SK-N-SH (cell line): ENCODE results near the gene ABHD16B. TPM values are rescaled to one million over a fixed set of nuclear protein-coding genes. Genes with fewer than 3 reads are reported as not detected.

Experiments
- CTCF ChIA-PET: fragments of 300-600, 350-600 bp; formaldehyde crosslinking; extraction: SDS; loops from one replicate; lab custom pipeline; 2021; lab: Yijun Ruan, JAX
- POLR2A ChIA-PET: fragments of 350-600 bp; sonication (Branson Sonifier 250); formaldehyde crosslinking; extraction: SDS; loops from one replicate; lab custom pipeline; 2020; ENCODE audit warnings: antibody characterized with exemption, inconsistent platforms; lab: Yijun Ruan, JAX
- DNase-seq: peaks from one replicate; pipeline ENCODE4 v3.0.0; 2012
- H2AFZ ChIP-seq: fragments of 200-600 bp; sonication (generic); 2 replicates; pipeline ENCODE4 v1.8.1; 2016; ENCODE audit warnings: antibody characterized with exemption, mild to moderate bottlenecking, low read depth
- H3F3A ChIP-seq: fragments of 200-600 bp; sonication (generic); replicated peaks from 2 replicates; pipeline ENCODE3; 2016; ENCODE audit warnings: antibody characterized with exemption, mild to moderate bottlenecking; ENCODE audit not compliant: insufficient read depth
- H3K27ac ChIP-seq, 2 experiments: fragments of 200-500 bp in 1 of 2; fragments of 200-600 bp in 1 of 2; sonication (Bioruptor generic) in 1 of 2; sonication (generic), shearing (Covaris generic) in 1 of 2; 2 replicates each; pipeline versions ENCODE4 v1.5.1 to v1.6.1; 2014 to 2016; ENCODE audit warnings: low read depth in 2 of 2, inconsistent platforms in 1 of 2, low read length in 1 of 2, mild to moderate bottlenecking in 1 of 2, mixed read lengths in 1 of 2
- H3K27me3 ChIP-seq: fragments of 200-600 bp; sonication (generic), shearing (Covaris generic); 2 replicates; pipeline ENCODE4 v1.6.1; 2016; ENCODE audit warnings: mixed run types; ENCODE audit not compliant: insufficient read depth
- H3K36me3 ChIP-seq, 2 experiments: fragments of 200-500 bp in 1 of 2; fragments of 200-600 bp in 1 of 2; sonication (Bioruptor generic) in 1 of 2; sonication (generic) in 1 of 2; replicated peaks in 1 of 2; 2 replicates each; pipeline versions ENCODE3 to v1.5.1; 2014 to 2016; ENCODE audit warnings: low read length in 1 of 2, mild to moderate bottlenecking in 1 of 2; ENCODE audit not compliant: insufficient read depth in 2 of 2, control insufficient read depth in 1 of 2
- H3K4me1 ChIP-seq, 2 experiments: fragments of 200-500 bp in 1 of 2; fragments of 200-600 bp in 1 of 2; sonication (Bioruptor generic) in 1 of 2; sonication (generic), shearing (Covaris generic) in 1 of 2; 2 replicates each; pipeline versions ENCODE4 v1.5.1 to v1.6.1; 2014 to 2016; ENCODE audit warnings: low read depth in 1 of 2, low read length in 1 of 2, mixed run types in 1 of 2; ENCODE audit not compliant: insufficient read depth in 2 of 2, control insufficient read depth in 1 of 2
- H3K4me2 ChIP-seq: fragments of 200-600 bp; sonication (generic), shearing (Covaris generic); 2 replicates; pipeline ENCODE4 v1.6.1; 2017; ENCODE audit warnings: mixed run types
- H3K4me3 ChIP-seq, 2 experiments: fragments of 200-500 bp in 1 of 2; fragments of 200-600 bp in 1 of 2; sonication (Bioruptor generic) in 1 of 2; sonication (generic), shearing (Covaris generic) in 1 of 2; 2 replicates each; pipeline versions ENCODE4 v1.5.1 to v1.8.1; 2014 to 2016; ENCODE audit warnings: low read depth in 2 of 2, inconsistent platforms in 1 of 2, low read length in 1 of 2, mild to moderate bottlenecking in 1 of 2, mixed read lengths in 1 of 2, moderate library complexity in 1 of 2
- H3K79me2 ChIP-seq: fragments of 200-600 bp; sonication (generic); 2 replicates; pipeline ENCODE4 v1.8.1; 2017; ENCODE audit warnings: mild to moderate bottlenecking; ENCODE audit not compliant: insufficient read depth
- H3K9ac ChIP-seq: fragments of 200-600 bp; sonication (generic); 2 replicates; pipeline ENCODE4 v1.6.1; 2017; ENCODE audit warnings: mixed run types
- H3K9me2 ChIP-seq: fragments of 200-600 bp; sonication (generic); 2 replicates; pipeline ENCODE4 v1.6.1; 2017; ENCODE audit warnings: mixed run types
- H3K9me3 ChIP-seq: fragments of 200-600 bp; sonication (generic); 2 replicates; pipeline ENCODE4 v1.6.1; 2017; ENCODE audit warnings: mixed run types, mild to moderate bottlenecking, moderate library complexity
- H4K20me1 ChIP-seq: fragments of 200-600 bp; sonication (generic); 2 replicates; pipeline ENCODE4 v1.6.1; 2017; ENCODE audit warnings: mild to moderate bottlenecking, mixed run types; ENCODE audit not compliant: insufficient read depth
- CHD2 ChIP-seq: fragments of 150-350 bp; IDR thresholded peaks from 2 replicates; pipeline ENCODE4 v1.6.1; 2018; ENCODE audit warnings: low read length; ENCODE audit not compliant: partially characterized antibody
- ELF1 ChIP-seq: IDR thresholded peaks from 2 replicates; pipeline ENCODE4 v1.4.0; 2012
- POLR2AphosphoS5 ChIP-seq: IDR thresholded peaks from 2 replicates; pipeline ENCODE4 v1.6.1; 2012; ENCODE audit warnings: low read depth, low read length
- RXRA ChIP-seq: IDR thresholded peaks from 2 replicates; pipeline ENCODE4 v1.4.0; 2012; ENCODE audit warnings: low read depth, mild to moderate bottlenecking, borderline replicate concordance
- SMC3 ChIP-seq: IDR thresholded peaks from 2 replicates; pipeline ENCODE4 v1.6.1; 2012; ENCODE audit warnings: low read depth, low read length, improper control_type of control experiment
- WGBS: methylation state at CpG from one replicate; pipeline ENCODE4 v1.1.6; 2017; ENCODE audit warnings: low lambda C conversion rate; 5-methylcytosine and 5-hydroxymethylcytosine counted together
- polyA plus RNA-seq, 3 experiments: library from polyadenylated mRNA; depleted of rRNA; stranded (reverse); fragments of >200 nt; gene quantifications; 2 replicates each; pipeline ENCODE4 v1.2.3, GENCODE V29; 2012
- TF ChIP-seq, protein P1 (sequence below): fragments of 150-350 bp; IDR thresholded peaks from 2 replicates; pipeline ENCODE4 v1.6.1; 2017; ENCODE audit warnings: antibody characterized with exemption, low read length, low read depth, borderline replicate concordance
- TF ChIP-seq, protein P2 (sequence below): IDR thresholded peaks from 2 replicates; pipeline ENCODE4 v1.4.0; 2012; ENCODE audit warnings: low read depth, borderline replicate concordance
- TF ChIP-seq, protein P3 (sequence below): IDR thresholded peaks from 2 replicates; pipeline ENCODE4 v1.4.0; 2012; ENCODE audit warnings: low read depth

The ABHD16B gene
- not detected in 2 replicates for polyA plus RNA-seq (2012; rRNA removed)
- not detected in 2 replicates for polyA plus RNA-seq (2012; cell fraction: cytosol; rRNA removed)
- not detected in 2 replicates for polyA plus RNA-seq (2012; cell fraction: nucleus; rRNA removed)

DNA sequence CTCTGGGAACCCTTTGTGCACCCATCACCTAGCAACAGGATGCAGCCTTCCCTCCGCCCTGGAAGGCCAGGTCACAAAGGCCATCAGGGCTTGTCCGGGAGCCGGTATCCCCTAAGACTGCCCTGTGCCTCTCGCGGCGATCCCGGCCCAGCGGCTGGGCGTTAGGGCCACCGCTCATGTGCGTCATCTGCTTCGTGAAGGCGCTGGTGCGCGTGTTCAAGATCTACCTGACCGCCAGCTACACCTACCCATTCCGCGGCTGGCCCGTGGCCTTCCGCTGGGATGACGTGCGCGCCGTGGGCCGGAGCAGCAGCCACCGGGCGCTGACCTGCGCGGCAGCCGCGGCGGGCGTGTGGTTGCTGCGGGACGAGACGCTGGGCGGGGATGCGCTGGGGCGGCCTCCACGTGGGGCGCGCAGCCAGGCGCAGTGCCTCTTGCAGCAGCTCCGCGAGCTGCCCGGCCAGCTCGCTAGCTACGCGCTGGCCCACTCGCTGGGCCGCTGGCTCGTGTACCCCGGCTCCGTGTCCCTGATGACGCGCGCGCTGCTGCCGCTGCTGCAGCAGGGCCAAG lies at the start of gene ABHD16B:
TSS of gene ABHD16B (plus strand) at position 134 of the 570 bp plus-strand sequence. CDS start at position 177, 43 bp downstream.
- Histone ChIP-seq H3K9me2 (no peaks in the 10 kb centered on the region), H3K4me3 (no peak within 1 kb of the TSS), H3K27me3 (no peaks in the 10 kb centered on the region), H3K9ac (no peak within 1 kb of the TSS), H3K4me1 (peaks cover 0 to 37% of the 10 kb centered on the region in 2 experiments; a peak in 1 of 4 replicates), H3K27ac (no peak within 1 kb of the TSS), H2AFZ (no peak within 1 kb of the TSS), H3K36me3 (peaks cover 0 to 13% of the 10 kb centered on the region in 2 experiments), H4K20me1 (no peaks in the 10 kb centered on the region), H3F3A (peaks cover 3% of the 10 kb centered on the region), H3K9me3 (no peaks in the 10 kb centered on the region), H3K4me2 (no peak within 1 kb of the TSS), H3K79me2 (peaks cover 29% of the 10 kb centered on the region)
- DNase-seq = no peak
- ChIA-PET CTCF (interaction anchor here (2.5 kb wide), 1 partner anchor 86 kb away, joined by 12 read pairs; no protein-coding TSS in a partner anchor), POLR2A (no interaction called here)
- WGBS = 97% methylated on average over 52 of the region's 59 CpGs
- TF ChIP-seq SMC3 (no peak), ELF1 (no peak), POLR2AphosphoS5 (no peak), CHD2 (no peak)
- TF ChIP-seq, protein P1, sequence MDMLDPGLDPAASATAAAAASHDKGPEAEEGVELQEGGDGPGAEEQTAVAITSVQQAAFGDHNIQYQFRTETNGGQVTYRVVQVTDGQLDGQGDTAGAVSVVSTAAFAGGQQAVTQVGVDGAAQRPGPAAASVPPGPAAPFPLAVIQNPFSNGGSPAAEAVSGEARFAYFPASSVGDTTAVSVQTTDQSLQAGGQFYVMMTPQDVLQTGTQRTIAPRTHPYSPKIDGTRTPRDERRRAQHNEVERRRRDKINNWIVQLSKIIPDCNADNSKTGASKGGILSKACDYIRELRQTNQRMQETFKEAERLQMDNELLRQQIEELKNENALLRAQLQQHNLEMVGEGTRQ = no peak
- TF ChIP-seq, protein P2, sequence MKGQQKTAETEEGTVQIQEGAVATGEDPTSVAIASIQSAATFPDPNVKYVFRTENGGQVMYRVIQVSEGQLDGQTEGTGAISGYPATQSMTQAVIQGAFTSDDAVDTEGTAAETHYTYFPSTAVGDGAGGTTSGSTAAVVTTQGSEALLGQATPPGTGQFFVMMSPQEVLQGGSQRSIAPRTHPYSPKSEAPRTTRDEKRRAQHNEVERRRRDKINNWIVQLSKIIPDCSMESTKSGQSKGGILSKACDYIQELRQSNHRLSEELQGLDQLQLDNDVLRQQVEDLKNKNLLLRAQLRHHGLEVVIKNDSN = no peak
- TF ChIP-seq, protein P3, sequence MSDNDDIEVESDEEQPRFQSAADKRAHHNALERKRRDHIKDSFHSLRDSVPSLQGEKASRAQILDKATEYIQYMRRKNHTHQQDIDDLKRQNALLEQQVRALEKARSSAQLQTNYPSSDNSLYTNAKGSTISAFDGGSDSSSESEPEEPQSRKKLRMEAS = no peak

DNA sequence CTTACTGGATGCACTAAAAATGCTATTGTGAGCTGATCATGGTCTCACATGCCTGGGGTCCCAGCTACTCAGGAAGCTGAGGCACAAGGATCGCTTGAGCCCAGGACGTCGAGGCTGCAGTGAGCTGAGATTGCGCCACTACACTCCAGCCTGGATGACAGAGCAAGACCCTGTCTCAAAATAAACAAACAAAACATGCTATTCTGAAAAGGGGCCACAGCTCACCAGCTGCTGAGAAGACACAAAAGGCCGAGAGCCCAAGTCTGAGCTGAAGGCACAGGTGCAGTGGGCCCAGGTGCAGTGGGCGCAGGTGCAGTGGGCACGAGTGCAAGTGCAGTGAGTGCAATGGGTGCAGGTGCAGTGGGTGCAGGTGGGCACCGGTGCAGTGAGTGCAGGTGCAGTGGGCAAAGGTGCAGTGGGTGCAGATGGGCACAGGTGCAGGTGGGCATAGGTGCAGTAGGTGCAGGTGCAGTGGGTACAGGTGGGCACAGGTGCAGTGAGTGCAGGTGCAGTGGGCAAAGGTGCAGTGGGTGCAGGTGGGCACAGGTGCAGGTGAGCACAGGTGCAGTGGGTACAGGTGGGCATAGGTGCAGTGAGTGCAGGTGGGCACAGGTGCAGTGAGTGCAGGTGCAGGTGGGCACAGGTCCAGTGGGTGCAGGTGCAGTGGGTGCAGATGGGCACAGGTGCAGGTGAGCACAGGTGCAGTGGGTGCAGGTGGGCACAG lies 46.2 kb upstream of the ABHD16B start:
- H3K4me2 ChIP-seq = no peak overlapping the region
- H4K20me1 ChIP-seq = peaks cover 4% of the 10 kb centered on the region; the same call in 1 of the 2 replicates
- no peak for DNase-seq
- CTCF ChIA-PET = no interaction called here
- H3K27me3 ChIP-seq = no peaks in the 10 kb centered on the region
- no peaks in the 10 kb centered on the region for H3K4me1 ChIP-seq
- H3F3A ChIP-seq = peaks cover 9% of the 10 kb centered on the region
- WGBS = 72% methylated on average over 8 of the region's 8 CpGs
- H2AFZ ChIP-seq = no peak overlapping the region
- H3K4me3 ChIP-seq = no peak overlapping the region
- H3K9me2 ChIP-seq = no peaks in the 10 kb centered on the region
- H3K79me2 ChIP-seq = no peaks in the 10 kb centered on the region
- no peak for TF ChIP-seq RXRA
- H3K27ac ChIP-seq = no peak overlapping the region
- H3K36me3 ChIP-seq = no peaks in the 10 kb centered on the region
- no peaks in the 10 kb centered on the region for H3K9me3 ChIP-seq
- H3K9ac ChIP-seq = no peak overlapping the region
- POLR2A ChIA-PET = no interaction called here
